DND-41 (cell line): ENCODE data around the gene PSD4.

Experiments used
- CTCF ChIP-seq: IDR thresholded peaks from 2 replicates; pipeline ENCODE4 v1.5.1; 2012; ENCODE audit warnings: borderline replicate concordance, low read length, moderate library complexity, mild to moderate bottlenecking; ENCODE audit not compliant: poor library complexity, severe bottlenecking; ENCODE audit errors: extremely low read depth
- EZH2 ChIP-seq: IDR thresholded peaks from 3 replicates; pipeline ENCODE4 v1.6.1; 2012; ENCODE audit warnings: borderline replicate concordance, low read depth, mild to moderate bottlenecking, moderate library complexity, low read length, inconsistent platforms; ENCODE audit not compliant: severe bottlenecking

- TF ChIP-seq CTCF (no peak), EZH2 (no peak)
Observed at GRCh38 chr2:113176696-113177355, 3.1 kb downstream of the PSD4 start.
